ENCODE results near the gene VSTM4.

VSTM4 gene

GRCh38 chr10:49040601-49041000 is 74.7 kb downstream of the VSTM4 start:
- no peak for DNase-seq (ENCODE audit: low spot score)

- no peak for DNase-seq (ENCODE audit: low spot score)
Measured at GRCh38 chr10:49039409-49039808, 75.9 kb downstream of the VSTM4 start.

- DNase-seq (ENCODE audit: low spot score) = no peak
Measured at GRCh38 chr10:49038711-49039110, 76.6 kb downstream of the VSTM4 start.

GRCh38 chr10:49037187-49037586 is 78.1 kb downstream of the VSTM4 start:
- no peak for DNase-seq (ENCODE audit: low spot score)

- no peak for DNase-seq (ENCODE audit: low spot score)
Measured at GRCh38 chr10:49036638-49037037, 78.7 kb downstream of the VSTM4 start.

GRCh38 chr10:49035920-49036319 is 79.4 kb downstream of the VSTM4 start:
- no peak for DNase-seq (ENCODE audit: low spot score)

GRCh38 chr10:49034925-49035324 is 80.4 kb downstream of the VSTM4 start:
- DNase-seq (ENCODE audit: low spot score) = no peak

- DNase-seq (ENCODE audit: low spot score) = no peak
Measured at GRCh38 chr10:49033939-49034338, 81.4 kb downstream of the VSTM4 start.

GRCh38 chr10:49029666-49030065 is 85.7 kb downstream of the VSTM4 start:
- DNase-seq (ENCODE audit: low spot score) = no peak

GRCh38 chr10:49028639-49029038 is 86.7 kb downstream of the VSTM4 start:
- no peak for DNase-seq (ENCODE audit: low spot score)

- DNase-seq (ENCODE audit: low spot score) = no peak
Measured at GRCh38 chr10:49025347-49025983, 89.9 kb downstream of the VSTM4 start.

- no peak for DNase-seq (ENCODE audit: low spot score)
Measured at GRCh38 chr10:49024484-49024883, 90.8 kb downstream of the VSTM4 start.

GRCh38 chr10:49023752-49024151 is 91.6 kb downstream of the VSTM4 start:
- DNase-seq (ENCODE audit: low spot score) = no peak

- DNase-seq (ENCODE audit: low spot score) = no peak
Measured at GRCh38 chr10:49023071-49023470, 92.3 kb downstream of the VSTM4 start.

- DNase-seq (ENCODE audit: low spot score) = no peak
Measured at GRCh38 chr10:49021685-49022084, 93.6 kb downstream of the VSTM4 start.

GRCh38 chr10:49015700-49016099 is 99.6 kb downstream of the VSTM4 start:
- DNase-seq (ENCODE audit: low spot score) = no peak

- no peak for DNase-seq (ENCODE audit: low spot score)
Measured at GRCh38 chr10:49012603-49013002, 102.7 kb downstream of the VSTM4 start.

GRCh38 chr10:49011756-49012155 is 103.6 kb downstream of the VSTM4 start:
- no peak for DNase-seq (ENCODE audit: low spot score)

- no peak for DNase-seq (ENCODE audit: low spot score)
Measured at GRCh38 chr10:49010865-49011264, 104.5 kb downstream of the VSTM4 start.

- no peak for DNase-seq (ENCODE audit: low spot score)
Measured at GRCh38 chr10:49010295-49010694, 105.0 kb downstream of the VSTM4 start.

- DNase-seq (ENCODE audit: low spot score) = no peak
Measured at GRCh38 chr10:49009199-49009979, 105.9 kb downstream of the VSTM4 start.

GRCh38 chr10:49008505-49009198 is 106.7 kb downstream of the VSTM4 start:
- no peak for DNase-seq (ENCODE audit: low spot score)

GRCh38 chr10:49008091-49008490 is 107.2 kb downstream of the VSTM4 start:
- no peak for DNase-seq (ENCODE audit: low spot score)
